ENCODE measurements around the gene TMEM87B.
"Not testable (repeated sequence)": the region's sequence is repeated elsewhere in the genome, so short reads cannot be mapped to it uniquely, and the experiment has no call there.

TMEM87B gene

DNA sequence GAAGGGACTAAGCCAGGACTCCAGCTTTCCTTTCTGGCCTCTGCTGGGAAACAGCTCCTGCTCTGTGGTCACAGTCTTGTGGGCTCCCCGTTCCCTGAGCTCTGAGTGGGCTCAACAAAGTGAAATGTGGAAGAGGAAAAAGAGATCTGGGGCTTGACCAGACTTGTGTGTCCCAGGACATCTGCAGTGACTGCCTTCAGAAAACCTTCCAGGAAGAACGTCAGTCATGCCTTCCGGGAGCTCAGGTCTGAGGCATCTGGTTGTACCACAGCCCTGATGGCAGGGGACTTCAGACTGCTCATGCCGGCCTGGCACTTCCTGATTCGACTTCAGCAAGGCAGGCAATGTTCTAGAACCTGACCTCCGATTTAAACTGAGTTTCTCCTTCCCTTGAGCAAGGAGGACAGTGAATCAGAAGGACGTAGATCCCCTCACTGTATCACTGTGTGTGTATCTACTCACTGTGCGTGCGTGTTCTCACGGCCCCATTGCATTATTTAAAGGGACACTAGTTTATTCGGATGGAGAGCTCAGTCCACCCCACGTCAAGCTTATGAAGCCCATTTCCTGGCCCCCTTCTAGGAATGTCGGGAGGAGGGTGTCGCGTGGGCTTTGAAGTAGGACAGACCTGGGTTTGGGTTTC is 82.6 kb downstream of the TMEM87B start:
- DNase-seq: no peak

DNA sequence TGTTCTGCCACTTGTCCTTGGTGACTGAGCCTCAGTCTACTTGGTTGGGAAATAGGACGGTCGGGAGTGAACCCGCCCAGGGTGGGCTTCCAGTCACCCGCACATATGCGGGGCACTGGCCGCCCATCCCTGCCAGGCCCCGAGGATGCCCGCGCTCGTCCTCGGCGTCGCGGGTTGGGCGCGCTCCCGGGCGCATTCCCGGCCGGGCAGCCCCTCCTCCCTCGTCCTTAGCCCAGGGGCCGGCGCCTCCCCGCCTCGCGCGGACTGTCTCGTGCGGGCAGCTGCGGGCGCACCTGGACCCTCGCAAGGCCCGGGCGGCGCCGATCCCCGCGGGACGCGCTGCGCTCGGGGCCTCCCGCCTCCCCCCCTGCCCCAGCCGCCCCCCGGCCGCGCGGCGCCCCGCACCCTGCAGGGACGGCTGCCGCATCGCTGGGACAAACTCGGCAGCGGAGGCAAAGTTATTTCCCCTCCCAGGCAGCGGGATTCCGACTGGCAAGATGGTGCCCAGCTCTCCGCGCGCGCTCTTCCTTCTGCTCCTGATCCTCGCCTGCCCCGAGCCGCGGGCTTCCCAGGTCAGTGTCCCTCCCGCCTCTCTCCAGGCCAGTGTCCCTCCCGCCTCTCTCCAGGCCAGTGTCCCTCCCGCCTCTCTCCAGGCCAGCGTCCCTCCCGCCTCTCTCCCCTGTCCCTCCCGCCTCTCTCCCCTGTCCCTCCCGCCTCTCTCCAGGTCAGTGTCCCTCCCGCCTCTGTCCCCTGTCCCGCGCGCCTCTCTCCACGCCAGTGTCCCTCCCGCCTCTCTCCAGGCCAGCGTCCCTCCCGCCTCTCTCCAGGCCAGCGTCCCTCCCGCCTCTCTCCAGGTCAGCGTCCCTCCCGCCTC is 83.3 kb downstream of the TMEM87B start, which contains the start of gene FBLN7:
Gene FBLN7 (plus strand): TSS at position 227 of the 874 bp plus-strand sequence. CDS start 271 bp downstream, at position 498.
- no peak for DNase-seq

DNA sequence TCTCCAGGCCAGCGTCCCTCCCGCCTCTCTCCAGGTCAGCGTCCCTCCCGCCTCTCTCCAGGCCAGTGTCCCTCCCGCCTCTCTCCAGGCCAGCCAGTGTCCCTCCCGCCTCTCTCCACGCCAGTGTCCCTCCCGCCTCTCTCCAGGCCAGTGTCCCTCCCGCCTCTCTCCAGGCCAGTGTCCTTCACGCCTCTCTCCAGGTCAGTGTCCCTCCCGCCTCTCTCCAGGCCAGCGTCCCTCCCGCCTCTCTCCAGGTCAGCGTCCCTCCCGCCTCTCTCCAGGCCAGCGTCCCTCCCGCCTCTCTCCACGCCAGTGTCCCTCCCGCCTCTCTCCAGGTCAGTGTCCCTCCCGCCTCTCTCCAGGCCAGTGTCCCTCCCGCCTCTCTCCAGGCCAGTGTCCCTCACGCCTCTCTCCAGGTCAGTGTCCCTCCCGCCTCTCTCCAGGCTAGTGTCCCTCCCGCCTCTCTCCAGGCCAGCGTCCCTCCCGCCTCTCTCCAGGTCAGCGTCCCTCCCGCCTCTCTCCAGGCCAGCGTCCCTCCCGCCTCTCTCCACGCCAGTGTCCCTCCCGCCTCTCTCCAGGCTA is 84.1 kb downstream of the TMEM87B start:
- not testable (repeated sequence) for DNase-seq

DNA sequence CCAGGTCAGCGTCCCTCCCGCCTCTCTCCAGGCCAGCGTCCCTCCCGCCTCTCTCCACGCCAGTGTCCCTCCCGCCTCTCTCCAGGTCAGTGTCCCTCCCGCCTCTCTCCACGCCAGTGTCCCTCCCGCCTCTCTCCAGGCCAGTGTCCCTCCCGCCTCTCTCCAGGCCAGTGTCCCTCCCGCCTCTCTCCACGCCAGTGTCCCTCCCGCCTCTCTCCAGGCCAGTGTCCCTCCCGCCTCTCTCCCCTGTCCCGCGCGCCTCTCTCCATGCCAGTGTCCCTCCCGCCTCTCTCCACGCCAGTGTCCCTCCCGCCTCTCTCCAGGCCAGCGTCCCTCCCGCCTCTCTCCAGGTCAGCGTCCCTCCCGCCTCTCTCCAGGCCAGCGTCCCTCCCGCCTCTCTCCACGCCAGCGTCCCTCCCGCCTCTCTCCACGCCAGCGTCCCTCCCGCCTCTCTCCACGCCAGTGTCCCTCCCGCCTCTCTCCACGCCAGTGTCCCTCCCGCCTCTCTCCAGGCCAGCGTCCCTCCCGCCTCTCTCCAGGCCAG is 84.7 kb downstream of the TMEM87B start:
- not testable (repeated sequence) for DNase-seq

DNA sequence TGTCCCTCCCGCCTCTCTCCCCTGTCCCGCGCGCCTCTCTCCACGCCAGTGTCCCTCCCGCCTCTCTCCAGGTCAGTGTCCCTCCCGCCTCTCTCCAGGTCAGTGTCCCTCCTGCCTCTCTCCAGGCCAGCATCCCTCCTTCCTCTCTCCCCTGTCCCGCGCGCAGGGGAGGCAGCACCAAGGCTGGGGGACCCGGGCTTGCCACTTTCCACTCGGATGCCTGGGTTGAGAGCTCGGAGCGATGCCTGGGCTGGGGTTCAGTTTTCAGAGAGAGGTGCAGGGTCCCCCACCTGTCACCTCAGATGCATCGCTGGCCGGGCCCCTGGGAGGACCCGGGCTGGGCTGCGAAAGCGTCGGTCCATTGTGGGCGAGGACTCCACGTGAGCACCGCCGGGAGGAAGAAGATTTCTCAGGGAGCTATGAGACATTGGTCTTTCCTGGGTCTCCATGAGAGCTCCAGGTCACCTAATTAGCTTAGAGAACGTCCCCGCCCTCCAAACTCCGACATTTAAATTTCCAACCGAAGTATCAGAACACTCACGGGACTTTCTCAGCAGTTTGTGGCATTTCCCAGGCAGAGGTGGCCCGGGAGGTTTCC is 85.2 kb downstream of the TMEM87B start:
- DNase-seq: no peak

DNA sequence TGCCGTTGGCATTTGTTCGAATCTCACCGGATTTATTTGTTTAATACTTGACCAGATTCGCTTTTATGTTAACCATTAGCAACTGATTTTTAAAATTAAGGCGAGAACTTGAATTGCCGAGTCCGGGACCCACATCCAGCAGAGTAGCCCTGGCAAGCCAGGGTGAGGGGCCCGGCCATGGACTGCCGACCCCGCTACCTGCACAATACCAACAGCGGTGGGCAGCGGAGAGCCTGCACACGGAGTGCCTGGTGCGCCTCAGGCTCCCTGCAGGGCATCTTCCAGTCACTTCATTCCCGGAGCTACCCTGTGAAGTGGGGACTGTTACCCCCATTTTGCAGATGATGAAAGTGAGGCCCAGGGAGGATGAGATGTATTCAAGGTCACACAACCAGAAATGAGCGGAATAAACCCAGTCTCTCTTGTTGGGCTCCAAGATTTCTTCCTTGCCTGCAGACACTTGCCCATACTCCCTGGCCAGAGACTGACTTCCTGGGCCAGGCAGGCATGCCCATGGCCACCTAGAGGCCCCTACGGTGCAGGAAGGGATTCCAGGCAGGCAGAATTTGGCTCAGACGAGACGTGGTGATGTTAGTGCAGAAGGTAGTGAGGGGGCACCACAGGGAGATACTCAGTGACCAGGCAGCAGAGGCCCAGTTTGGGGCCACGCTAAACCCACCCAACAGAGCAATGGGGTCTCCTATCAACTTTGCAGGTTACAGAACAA is 86.0 kb downstream of the TMEM87B start:
- DNase-seq: no peak

DNA sequence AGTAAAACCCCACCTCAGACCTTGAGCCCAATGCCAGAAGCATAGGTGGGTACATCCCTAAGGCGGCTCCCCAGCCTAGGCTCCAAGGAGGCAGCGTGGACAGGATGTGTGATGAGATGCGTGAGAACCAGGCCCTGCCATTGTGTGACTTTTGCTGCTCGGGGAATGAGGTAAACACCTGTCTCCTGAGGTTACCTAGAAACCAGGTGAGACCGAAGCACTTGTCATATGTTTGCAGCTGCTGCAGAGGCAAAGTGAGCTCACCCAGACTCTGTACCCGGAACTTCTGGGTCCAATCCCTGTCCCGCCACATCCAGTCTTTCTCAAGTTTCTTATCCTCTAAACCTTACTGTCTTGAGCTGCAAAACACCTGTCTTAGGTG is 86.5 kb downstream of the TMEM87B start:
- DNase-seq: no peak

DNA sequence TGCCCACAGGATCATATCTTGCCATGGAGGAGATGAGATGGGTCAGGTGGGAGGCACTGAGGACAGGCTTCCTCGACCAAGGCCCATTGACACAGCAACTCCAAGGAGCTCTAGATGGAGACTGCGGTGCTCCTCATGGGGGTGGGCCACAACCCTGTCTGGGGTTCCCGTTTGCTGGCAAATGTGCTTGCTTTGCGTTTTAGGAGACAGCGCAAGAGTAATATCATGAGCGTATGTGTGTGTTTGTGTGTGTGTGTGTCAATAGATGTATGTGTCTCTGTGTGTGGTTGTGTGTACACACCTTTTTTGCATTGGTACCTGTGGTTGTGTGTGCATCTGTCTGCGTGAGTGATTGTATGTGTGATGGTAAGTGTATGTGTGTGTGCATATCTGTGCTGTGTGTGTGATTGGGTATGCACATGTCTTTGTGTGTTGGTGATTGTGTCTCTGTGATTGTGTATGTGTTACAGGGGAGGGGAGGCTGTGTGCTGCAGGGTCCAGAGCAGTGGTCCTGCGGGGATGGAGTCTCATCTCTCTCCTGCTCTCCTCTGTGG is 87.5 kb downstream of the TMEM87B start:
- no peak for DNase-seq

DNA sequence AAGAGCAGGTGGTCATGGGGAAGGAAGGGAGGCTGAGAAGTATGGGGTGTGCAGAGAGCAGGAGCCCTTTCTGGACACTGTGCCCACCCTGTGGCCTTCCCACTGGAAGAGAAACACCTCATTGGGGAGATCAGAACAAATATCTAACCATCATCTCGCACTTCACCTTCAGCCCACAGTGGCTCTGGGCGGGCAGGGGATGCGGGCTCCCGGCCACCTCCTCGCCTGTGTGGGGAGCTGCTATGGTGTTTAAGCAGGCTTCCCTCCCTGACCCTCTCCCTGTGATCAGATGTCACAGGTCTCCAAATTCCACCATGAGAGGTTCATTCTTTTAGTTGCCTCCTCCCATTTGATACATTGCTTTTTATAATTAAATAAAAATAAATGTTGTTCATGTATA is 88.1 kb downstream of the TMEM87B start:
- no peak for DNase-seq

DNA sequence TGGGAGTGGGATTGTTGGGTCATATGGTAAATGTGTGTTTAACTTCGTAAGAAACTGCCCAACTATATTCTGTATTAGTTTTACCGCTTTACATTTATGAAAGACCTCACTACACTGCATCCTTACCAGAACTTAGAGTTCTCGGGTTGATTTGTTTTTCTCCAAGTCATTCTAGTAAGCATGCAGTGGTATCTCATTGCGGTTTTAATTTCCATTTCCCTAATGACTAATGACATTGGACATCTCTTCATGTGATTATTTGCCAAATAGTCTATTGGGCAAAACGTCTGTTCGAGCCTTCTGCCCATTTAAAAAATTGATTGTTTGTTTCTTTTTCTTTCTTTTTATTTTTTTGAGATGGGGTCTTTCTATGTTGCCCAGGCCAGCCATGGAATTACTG is 89.9 kb downstream of the TMEM87B start:
- DNase-seq: no peak

DNA sequence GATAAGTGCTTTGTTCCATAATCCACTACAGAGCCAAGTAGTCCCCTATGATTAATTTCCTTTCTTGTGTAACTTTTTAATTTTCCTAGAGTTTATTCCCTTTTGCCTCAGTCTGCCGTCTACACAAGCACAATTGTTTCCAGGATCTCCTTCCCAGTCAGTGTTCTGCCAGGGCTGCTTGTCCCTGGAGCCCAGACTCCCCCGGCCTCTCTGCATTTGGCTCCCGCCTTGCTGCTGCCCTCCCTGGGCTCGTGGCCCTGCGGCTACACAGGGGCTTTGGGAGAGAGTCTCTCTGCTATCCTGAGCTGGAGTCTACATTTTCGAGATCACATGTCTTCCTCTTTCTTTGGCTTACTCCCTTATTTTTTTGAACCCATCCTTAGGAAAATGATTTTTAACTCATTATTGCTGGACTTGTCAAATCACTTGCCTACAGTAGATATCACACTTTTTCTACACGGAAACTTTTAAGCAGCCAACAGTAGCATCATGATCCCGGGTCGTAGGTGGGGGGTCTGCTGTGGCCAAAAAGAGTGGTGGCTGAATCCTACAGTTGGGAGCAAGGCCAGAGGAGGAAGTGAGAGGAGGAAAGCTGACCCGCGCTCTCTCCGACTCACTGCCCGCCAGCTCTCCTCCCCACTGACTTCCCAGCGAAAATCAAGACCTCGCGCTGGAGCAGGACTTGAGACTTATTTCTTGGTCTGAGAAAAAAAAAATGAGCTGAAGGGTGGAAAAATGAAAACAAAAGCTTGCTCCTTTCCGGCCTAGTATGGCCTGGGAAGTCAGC is 92.5 kb downstream of the TMEM87B start:
- DNase-seq: no peak

DNA sequence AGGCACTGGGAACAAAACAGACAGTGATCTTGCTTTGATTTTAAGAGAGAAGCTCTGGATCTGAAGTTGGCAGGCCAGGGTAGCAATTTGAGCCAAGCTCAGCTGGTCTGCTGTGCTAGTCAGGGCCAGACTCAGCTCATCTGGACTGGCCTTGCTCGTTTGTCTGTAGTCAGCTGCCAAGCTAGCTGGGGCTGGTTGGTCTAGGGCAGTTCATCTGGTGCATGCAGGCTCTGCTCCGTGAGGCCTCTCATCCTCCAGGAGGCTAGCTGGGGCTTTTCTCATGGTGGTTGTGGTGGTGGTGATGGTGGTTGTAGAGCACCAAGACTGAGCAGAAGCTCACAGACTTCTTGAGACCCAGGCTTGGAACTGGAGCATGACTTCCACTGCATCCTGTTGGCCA is 93.4 kb downstream of the TMEM87B start:
- no peak for DNase-seq

DNA sequence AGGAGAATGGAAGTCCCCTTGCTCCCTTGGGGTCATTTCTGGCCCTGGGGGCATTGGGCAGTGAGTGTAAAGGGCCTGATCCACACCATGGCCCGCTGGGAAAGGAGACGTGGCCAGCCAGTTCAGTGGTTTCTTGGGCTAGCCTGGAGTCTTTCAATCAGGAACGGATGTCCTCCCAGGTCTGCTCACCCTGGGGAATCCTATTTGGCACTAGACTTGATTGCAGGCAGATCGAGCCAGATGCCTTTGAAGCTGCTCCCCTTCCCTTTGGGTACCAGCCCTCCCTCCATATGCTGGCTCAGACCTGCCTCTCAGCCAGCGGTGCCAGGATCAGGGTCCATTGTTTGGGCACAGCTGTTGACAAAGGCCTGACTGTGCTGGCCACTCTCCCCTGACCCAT is 94.1 kb downstream of the TMEM87B start:
- no peak for DNase-seq

DNA sequence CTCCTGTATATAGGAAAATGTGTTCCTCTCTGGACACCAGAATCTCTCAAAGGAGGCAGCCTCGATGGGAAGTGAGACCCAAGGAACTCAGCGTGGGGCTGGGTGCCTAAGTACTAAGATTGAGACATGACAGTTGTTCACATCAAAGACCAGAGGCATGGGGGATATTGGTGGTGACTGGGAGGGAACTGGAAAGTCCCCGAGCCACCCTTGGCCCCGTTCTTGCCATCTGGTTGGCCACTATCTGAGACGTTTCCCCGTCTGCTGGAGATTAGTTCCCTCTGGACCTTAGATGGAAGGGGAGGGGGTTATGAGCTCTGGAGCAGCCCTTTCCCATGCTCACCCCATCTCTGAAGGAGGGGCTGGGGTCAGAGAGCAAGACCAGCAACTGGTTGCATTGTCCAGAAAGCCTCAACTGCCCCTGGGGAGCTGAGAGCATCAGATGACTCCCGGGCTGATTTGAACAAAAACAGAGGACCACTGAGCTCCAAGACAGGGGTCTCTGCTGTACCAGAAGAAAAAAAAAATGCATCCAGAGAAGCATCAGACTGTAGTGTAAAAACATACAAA is 94.9 kb downstream of the TMEM87B start:
- no peak for DNase-seq

DNA sequence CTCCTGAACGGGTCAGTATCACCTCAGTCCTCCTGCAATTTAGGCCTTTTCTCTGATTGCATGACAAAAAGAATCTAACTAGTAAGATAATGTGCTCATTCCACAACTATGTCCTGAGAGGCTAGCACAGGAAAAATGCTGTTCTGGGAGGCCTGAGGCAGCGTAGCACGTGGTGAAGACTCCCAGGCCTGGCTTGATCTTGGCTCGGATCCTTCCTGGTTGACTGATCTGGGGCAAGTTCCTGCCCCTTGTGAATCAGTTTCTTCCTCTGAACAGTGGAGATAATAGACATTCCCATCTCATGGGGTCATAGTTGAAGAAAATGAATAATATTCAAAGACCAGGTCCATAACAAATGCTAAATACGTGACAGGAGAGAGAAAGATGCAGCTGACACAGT is 95.4 kb downstream of the TMEM87B start:
- no peak for DNase-seq

DNA sequence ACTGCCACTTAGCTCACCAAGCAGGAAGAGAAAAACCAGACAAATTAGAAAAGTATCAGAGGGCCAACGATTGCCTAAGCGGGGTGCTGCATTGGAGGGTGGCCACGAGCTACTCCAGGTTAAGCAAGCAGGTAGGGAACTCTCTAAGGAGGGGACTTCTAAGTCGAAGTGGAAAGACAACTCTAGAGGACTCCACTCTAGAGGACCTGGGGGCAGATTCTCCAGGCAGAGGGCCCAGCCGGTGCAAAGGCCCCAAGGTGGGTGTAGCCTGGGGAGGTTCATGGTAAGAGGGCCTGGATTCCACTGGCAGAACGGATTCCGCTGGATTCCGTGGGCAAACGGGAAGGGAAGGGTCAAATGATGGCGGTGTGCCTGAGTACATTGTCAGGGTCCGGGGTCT is 95.8 kb downstream of the TMEM87B start:
- no peak for DNase-seq

DNA sequence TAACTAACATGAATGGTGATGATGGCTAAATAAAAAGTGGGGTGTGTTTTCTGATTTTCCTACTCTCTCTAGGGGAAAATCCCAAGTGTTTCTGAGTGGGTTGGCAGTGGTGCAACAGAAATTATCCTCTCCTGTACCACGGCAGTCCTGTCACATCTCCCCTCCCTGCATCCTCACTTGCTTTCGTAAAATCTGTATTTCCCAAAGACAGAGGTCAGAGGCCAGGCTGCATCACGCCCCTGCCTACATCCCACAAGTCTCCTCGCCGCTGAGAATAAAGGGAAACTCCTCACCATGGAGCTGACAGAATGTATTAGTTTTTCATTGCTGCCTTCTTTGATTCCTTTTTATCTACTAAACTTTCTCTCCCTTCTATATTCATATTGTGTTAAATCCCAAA is 96.2 kb downstream of the TMEM87B start:
- DNase-seq: no peak

DNA sequence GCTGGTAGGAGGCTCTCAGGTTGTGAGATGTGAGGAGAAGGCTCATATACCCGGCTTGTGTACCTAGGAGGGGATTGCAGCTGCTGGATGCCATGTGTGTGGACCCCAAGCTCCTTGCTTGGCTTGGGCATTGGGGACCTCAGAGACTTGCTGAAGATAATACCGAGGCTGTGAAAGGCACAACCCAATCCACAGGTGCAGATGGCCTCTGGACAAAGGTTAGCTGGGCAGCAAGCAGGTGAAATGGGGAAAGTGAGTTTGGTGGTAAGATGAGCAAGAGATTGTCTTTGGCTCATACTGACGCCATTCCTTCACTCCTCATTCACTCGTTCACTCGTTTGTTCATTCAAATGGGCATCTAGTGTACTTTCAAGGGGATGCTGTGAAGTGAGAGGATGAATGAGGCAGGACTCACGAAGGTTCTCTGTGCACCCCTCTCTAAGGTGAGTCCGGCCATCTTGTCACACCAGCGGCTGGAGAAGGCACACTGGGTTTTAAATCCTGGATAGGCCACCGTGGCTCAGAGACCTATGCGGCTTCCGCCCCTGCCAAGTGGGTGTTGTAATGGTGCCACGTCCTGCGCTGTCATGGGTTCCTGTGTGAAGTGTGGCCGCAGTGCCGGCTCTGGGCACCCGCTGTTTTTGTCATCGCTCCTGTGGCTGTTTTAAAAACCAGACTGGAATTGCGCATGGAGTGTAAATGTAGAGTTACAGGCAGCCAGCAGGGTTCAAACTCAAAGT is 96.8 kb downstream of the TMEM87B start:
- no peak for DNase-seq

DNA sequence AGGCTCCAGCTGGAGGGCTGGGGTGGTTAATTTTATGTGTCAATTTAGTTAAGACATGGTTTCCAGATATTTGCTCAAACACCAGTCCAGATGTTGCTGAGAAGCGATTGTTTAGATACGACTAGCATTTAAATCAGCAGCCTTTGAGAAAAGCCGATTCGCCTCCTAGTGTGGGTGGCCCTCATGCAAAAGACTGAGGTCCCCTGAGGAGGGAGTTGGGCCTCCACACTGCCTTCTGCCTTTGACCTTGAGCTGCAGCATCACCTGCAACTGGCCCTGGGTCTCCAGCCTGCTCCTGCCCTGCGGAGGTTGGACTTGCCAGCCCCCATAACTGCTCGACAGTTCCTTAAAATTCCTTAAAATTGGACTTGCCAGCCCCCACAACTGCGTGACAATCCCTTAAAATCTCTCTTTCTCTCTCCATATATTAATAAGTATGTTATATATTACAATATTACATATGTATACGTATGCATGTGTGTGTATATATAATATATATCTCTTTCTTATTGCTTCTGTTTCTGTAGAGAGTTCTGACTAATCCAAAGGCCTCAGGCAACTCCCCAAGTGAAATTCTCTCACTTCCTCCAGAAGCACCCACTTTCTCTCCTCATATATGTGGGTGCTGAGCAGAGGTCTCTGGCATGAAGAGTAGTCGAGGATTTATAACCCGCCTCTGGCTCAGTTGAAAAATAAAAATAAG is 97.6 kb downstream of the TMEM87B start:
- DNase-seq: no peak

DNA sequence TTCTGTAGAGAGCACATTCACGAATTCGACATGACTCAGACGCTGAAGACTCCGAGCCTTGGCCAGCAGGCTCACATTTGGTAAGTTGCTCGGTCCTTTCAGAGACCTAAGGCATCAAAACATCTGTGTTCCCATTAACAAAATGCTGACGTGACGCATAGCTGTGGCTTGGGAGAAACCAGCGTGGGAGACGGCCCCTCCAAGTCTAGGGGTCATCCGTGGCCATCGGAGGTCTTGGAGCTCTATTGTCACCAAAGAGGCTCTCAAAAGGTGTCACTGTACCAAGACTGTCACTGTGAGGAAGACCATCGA is 98.1 kb downstream of the TMEM87B start:
- DNase-seq: no peak

Data from KG1 (cell line).